T-helper 2 cell treated with Interferon-gamma antibody and Interleukin-4, amounts not matched to agents 100 ng/mL and 5 ng/mL, for 36 hours (primary cell): ENCODE measurements around the gene PRLR. TPM values are rescaled to one million over a fixed set of nuclear protein-coding genes. Genes with fewer than 3 reads are reported as not detected.

Source experiments
- intact Hi-C: fragments of 100-400 bp; cut with micrococcal nuclease; formaldehyde crosslinking; loops from one replicate; pipeline ENCODE4 v1.15.1; 2023
- total RNA-seq: library from RNA; stranded (reverse); gene quantifications from 2 replicates; pipeline ENCODE4 v1.2.3, GENCODE V29; 2022

The PRLR gene
- total RNA-seq, 1 donor from 2014 or later: not detected

GRCh38 chr5:35236770-35237169 is 6.5 kb upstream of the PRLR start:
- intact Hi-C loops: no loop called here

GRCh38 chr5:35233601-35234000 is 3.3 kb upstream of the PRLR start:
- intact Hi-C loops: no loop called here

DNA sequence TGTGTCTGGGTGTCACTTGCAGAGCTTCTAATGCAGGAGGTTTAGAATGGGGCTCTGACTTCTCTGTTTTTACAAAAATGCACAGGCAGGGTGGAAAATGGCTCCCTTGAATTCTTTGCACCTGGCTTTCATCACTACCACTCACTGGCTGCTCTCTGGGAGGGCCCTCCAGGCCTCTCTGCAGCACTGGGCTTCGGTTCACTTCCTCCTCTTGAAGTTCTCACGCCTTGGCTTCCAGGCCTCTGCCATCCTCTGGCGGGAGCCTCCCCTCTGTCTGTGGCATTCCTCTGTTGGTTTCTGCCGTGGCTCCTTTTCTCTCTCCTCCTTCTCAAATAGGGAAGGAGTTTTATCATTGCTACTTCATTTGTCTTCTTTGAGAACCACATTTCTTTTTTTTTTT is 2.8 kb upstream of the PRLR start:
- intact Hi-C loops: no loop called here

DNA sequence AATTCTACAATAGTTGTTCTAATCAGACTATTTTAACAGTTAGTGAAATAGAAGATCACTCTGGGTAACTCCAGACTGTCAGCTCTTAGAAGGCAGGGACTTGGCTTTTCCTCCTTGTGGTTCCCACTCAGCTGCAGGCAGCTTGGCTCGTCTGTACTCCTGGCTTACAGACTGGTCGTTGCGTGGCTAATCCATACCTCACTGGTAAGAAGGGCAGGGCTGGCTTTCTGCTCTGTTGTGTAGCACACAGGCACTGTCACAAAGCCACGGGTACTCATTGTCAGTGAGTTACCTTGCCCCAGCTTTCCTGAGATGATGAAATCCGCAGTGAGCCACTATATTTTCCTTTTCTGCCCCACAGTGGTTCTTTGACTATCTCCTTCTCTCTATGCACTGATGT is 1.8 kb upstream of the PRLR start:
- intact Hi-C loops: no loop called here

- intact Hi-C loops: no loop called here
These were observed 930 bp downstream of the PRLR start for GRCh38 chr5:35229076-35230037.

GRCh38 chr5:35228310-35228709 is 2.0 kb downstream of the PRLR start:
- intact Hi-C loops: no loop called here

- intact Hi-C loops: no loop called here
These were observed 2.6 kb downstream of the PRLR start for GRCh38 chr5:35227720-35228119.

DNA sequence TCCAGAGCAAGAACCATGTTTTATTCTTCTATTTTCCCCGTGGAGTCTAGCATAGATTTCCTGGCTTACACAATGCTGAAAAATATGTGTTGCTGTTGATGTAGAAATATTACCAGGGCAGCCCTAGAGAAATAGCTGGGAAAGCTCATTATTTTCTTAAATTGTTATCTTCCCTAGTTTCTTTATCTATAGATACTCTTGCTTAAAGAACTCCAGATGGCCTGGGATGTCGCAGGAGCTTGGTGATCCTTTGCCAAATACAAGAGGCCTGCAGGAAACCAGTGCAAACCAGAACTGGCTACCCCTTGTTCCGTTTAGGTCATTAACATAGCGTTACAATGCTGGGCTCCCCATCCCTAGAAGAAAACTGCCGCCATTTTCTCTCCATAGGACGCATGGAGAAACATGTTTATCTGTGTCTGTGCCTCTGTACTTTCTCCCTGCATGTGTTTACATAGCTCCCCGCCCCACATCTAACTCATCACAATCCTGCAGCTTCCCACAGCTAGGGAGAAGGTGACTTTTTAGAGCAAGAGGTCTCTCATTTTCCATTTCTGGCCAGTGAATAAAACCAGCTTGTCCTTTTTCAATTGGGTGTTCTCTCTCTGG is 6.4 kb downstream of the PRLR start:
- intact Hi-C loops: no loop called here

DNA sequence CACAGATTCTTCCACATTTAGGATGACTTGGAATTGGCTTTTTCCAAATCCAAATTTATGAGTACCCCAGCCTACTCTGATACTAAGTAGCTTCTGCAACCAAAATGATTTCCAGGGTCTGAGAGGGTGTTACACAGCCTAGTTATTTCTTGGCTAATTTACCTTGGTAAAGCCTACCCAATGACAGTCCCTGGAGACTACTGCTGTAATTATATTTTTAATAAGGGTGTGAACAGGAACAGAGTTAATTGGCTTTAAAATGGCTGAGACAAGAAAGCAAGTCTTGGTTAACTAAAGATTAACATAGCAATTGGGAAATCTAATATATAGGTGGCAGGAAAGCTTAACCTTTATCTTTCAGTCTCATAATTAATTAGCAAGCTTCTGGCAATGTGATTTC is 9.3 kb downstream of the PRLR start:
- intact Hi-C loops: no loop called here

GRCh38 chr5:35218981-35219380 is 11.3 kb downstream of the PRLR start:
- intact Hi-C loops: no loop called here

DNA sequence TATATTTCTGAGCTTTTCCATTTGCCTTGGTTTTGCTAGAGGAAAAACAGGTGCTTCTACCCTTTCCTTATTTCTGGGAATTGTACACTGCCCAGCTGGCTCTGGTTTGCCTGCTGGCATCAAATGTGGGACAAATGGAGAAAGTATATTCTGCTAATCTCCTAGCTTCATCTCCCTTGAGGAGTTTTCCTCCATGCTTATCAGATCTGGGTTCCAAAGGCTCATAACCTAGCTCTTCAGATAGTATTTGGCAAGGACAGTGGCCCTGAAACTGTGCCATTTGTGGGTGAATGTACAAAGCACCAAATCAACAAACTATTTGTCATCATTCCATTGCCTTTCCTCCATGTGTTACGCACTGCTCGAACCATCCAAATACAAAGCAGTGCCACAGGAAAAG is 16.2 kb downstream of the PRLR start:
- intact Hi-C loops: no loop called here

DNA sequence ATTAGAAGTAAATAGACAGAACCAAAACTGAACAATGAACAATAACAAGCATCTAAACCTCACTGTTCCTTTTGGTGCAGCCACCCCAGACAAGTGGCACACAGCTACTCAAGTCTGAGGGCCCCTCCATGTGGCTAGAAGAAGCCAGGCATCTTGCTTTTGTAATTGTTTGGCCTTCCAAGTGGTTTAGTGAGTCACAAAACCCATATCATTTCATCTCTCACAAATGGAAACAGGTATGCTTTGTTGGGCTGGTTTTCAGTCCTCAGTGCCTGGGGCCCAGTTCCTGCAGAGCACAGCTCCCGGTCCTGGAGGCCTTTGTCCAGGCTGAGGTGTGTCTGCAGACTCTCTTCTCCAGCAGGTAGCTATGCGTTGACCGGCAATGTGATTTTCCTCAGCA is 16.7 kb downstream of the PRLR start:
- intact Hi-C loops: no loop called here

- intact Hi-C loops: no loop called here
These were observed 17.9 kb downstream of the PRLR start for GRCh38 chr5:35212122-35212982.

DNA sequence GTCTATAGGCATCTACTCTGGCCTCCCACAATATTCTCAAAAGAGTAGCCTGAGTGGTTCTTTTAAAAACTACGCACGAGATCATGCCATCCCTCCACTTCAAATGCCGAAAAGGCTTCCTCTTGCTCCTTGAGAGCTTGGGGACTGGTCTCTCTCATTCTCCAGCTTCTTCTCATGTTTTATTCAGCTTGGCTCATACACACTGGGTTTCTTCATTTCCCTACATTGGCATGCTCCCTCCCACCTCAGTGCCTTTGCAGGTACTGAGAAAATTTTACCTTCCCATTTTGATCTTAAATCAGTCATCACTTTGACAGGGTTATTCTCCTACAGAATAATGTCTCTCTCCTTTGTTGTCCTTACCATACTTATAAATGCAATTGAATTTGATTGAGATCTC is 20.4 kb downstream of the PRLR start:
- intact Hi-C loops: no loop called here

DNA sequence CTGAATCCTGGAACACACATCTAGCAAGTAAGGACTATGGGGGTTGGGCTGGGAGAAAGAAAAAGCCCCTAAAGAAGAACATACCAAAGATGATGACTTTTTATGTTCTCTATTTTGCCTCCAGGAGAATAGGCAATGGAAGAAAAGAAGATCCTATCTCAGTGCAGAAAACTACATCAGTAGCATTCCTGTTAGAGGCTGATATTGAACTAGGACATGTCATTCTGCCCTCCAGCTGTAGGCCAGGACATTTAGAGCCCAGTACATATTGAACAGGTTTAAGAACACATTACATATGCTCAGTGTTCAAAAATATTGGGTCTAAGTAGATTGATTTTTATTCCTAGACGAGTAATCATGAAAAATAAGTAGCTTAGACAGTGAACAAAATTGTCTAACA is 24.7 kb downstream of the PRLR start:
- intact Hi-C loops: no loop called here

GRCh38 chr5:35205186-35205585 is 25.1 kb downstream of the PRLR start:
- intact Hi-C loops: no loop called here

- intact Hi-C loops: no loop called here
These were observed 26.9 kb downstream of the PRLR start for GRCh38 chr5:35203403-35203802.

GRCh38 chr5:35202319-35203111 is 27.8 kb downstream of the PRLR start:
- intact Hi-C loops: no loop called here

GRCh38 chr5:35201291-35201690 is 29.0 kb downstream of the PRLR start:
- intact Hi-C loops: no loop called here

GRCh38 chr5:35199886-35200285 is 30.4 kb downstream of the PRLR start:
- intact Hi-C loops: no loop called here

- intact Hi-C loops: no loop called here
These were observed 31.6 kb downstream of the PRLR start for GRCh38 chr5:35198686-35199085.
